ENCODE measurements around the gene OTC. TPM values are rescaled to one million over a fixed set of nuclear protein-coding genes. Genes with fewer than 3 reads are reported as not detected.

Gene OTC
- not detected for total RNA-seq
- long read RNA-seq, result 0 reads

GRCh38 chrX:38352362-38352761 is at the start of gene OTC:
Gene OTC, plus strand, starts transcription at chrX:38352604. Its CDS starts 93 bp downstream, at chrX:38352697.
- no peak for DNase-seq
- no peak for ATAC-seq (ENCODE audit: poor library complexity)
- intact Hi-C loops (cut with DNase I), result no loop called here

GRCh38 chrX:38304010-38304409 is 48.4 kb upstream of the OTC start:
- intact Hi-C loops (cut with DNase I), result no loop called here
- ATAC-seq (ENCODE audit: poor library complexity), result no peak
- no peak for DNase-seq

DNA sequence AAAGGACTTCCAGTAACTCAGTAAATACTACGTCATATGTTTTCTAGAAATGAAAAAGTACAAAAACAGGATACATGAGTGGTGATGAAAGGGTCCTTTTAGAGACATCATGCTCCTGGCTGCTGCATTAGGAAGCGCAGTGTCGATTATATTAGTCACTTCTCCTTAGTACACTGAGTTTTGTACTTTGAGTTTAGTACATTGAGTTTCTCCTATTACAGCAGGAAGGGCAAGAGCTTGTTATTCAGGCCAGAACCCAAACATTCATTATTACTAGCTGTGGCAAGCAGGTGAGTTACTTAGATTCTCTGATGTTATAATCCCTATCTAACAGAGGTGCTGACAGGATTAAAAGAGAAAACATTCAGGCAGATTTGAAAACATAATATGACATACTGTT is 46.4 kb upstream of the OTC start:
- DNase-seq, result no peak
- intact Hi-C loops (cut with DNase I), result no loop called here
- no peak for ATAC-seq (ENCODE audit: poor library complexity)

DNA sequence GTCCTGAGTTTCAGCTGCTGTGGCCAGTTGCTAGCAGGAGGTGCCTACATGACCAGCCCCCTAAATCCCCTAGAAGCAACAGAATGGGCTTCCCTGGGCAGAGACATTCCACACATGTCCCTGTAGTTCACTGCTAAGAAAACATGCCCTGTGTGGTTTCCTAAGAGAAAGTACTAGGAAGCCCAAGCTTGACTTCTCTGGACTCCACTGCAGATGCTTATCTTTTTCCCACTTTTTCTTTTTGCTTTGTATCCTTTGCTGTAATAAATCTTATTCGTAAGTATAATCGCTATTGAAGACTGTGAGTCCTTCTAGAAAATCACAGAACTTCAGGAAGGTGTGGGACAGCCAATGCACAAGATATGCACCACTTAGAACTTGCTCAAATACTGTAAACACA is 40.7 kb upstream of the OTC start:
- intact Hi-C loops (cut with DNase I), result no loop called here
- no peak for ATAC-seq (ENCODE audit: poor library complexity)
- DNase-seq, result no peak

DNA sequence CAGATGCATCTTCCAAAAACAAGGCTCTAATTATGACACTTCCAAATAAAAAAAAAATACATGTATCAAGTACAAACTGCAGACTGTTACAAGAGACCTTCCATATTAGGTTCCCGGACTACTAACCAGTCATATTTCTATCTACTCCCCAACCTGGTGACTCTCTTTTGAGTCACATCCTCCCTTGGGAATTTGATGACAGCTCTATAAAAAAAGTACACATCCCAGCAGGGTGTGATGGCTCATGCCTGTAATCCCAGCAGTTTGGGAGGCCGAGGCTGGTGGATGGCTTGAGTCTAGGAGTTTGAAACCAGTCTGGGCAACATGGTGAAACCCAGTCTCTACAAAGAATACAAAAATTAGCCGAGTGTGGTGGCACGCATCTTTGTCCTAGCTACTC is 40.0 kb upstream of the OTC start:
- intact Hi-C loops (cut with DNase I), result no loop called here
- DNase-seq (no peak), ATAC-seq (ENCODE audit: poor library complexity) (no peak)

DNA sequence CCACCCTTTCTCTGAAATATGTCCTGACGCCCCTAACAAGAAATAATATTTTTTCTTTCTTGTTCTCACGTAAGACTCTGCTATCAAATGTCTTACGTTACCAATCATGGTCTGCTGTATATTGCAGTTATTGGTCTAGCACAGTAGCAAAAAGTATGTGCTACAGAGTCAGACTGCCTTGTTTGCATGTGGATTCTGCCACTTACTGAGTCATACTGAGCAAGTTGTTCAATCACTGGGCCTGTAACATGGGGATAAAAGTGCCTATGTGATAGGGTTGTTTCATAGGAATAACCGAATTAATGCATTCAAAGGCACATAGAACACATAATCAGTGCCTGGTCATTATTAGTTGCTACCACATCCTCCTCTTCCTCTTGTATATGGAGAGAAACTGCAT is 39.2 kb upstream of the OTC start:
- DNase-seq (no peak), ATAC-seq (ENCODE audit: poor library complexity) (no peak)
- intact Hi-C loops (cut with DNase I), result no loop called here

DNA sequence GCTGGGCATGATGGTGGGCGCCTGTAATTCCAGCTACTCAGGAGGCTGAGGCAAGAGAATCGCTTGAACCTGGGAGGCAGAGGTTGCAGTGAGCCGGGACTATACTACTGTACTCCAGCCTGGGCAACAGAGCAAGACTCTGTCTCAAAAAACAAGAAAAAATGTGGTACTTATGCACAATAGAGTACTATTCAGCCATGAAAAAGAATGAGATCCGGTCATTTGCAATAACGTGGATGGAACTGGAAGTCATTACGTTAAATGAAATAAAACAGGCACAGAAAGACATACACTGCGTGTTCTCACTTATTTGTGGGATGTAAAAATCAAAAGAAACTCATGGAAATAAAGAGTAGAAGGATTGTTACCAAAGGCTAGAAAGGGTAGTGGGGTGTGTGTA is 37.2 kb upstream of the OTC start:
- ATAC-seq (ENCODE audit: poor library complexity) (no peak), DNase-seq (no peak)
- intact Hi-C loops (cut with DNase I), result no loop called here

GRCh38 chrX:38318196-38318595 is 34.2 kb upstream of the OTC start:
- DNase-seq, result no peak
- intact Hi-C loops (cut with DNase I), result no loop called here
- ATAC-seq (ENCODE audit: poor library complexity), result no peak

GRCh38 chrX:38318606-38319005 is 33.8 kb upstream of the OTC start:
- ATAC-seq (ENCODE audit: poor library complexity), result no peak
- intact Hi-C loops (cut with DNase I), result no loop called here

DNA sequence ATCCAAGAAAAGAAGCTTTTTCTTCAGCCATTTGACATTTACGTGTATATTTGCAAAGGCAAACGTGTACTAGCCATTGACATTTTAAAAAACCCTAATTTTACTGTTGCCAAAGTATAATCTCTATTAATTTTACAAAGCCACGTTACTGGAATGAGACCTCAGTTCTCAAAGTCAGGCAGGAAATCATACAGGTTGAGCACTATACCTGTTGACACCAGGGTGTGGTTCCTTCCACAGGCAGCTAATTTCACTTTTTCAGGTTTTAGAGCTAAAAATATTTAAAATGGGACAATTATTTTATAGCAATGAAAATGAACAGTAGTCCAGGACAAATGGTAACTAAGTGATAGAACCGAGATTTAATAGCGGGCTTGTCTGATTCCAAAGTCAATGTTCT is 31.6 kb upstream of the OTC start:
- no peak for DNase-seq
- intact Hi-C loops (cut with DNase I), result no loop called here
- ATAC-seq (ENCODE audit: poor library complexity), result no peak

More at GRCh38 chrX:38318606-38319005, 33.8 kb upstream of the OTC start:
- no peak for DNase-seq

GRCh38 chrX:38326086-38326485 is 26.3 kb upstream of the OTC start:
- DNase-seq, result no peak
- no peak for ATAC-seq (ENCODE audit: poor library complexity)
- intact Hi-C loops (cut with DNase I), result no loop called here

DNA sequence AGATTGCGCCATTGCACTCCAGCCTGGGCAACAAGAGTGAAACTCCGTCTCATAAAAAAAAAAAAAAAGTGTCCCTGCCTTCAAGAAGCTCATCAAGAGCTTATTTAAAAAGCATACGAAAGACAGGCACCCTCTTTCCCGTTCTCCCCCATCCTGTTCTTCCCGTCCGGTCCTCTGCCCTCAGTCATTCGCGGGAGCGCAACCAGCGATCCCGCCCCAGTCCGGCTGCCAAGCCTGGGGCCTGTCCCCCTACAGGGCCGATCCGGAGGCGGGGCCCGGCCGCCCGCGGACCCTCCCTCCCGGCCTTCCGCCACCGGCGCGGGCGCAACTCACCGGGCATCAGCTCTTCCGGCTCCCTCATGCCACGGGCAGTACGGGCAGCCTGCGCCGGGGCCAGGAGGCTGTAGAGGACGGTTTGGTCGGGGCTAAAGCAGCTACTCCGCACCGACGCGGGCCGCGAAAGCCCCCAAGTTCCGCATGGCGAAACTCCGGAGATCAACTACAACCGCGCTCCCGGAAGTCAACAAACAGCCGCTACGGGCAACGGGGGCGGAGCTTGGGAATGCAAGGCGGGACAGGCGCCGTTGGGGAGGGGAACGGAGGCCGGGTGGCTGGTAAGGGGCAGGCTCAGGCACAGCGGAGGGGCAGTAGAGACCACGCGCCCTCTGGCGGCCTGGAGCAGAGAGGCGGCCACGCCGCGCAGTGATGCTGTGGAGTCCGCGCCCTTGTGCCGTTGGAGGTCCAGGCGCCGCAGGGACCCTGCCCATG is 25.2 kb upstream of the OTC start, which contains the start of gene RPGR:
Gene RPGR (minus strand): TSS at position 503 of the 768 bp plus-strand sequence. CDS start 142 bp downstream, at position 361.
- ATAC-seq (ENCODE audit: poor library complexity), result peak; percentile 99
- intact Hi-C loops (cut with DNase I), result no loop called here
- peak; percentile 95 for DNase-seq

GRCh38 chrX:38327775-38328081 is 24.7 kb upstream of the OTC start:
- DNase-seq, result no peak
- no peak for ATAC-seq (ENCODE audit: poor library complexity)
- intact Hi-C loops (cut with DNase I), result no loop called here

GRCh38 chrX:38332505-38332904 is 19.9 kb upstream of the OTC start:
- intact Hi-C loops (cut with DNase I), result no loop called here
- DNase-seq (no peak), ATAC-seq (ENCODE audit: poor library complexity) (no peak)

- DNase-seq, result no peak
- intact Hi-C loops (cut with DNase I), result no loop called here
- no peak for ATAC-seq (ENCODE audit: poor library complexity)
Measured at GRCh38 chrX:38335382-38335781, 17.0 kb upstream of the OTC start.

DNA sequence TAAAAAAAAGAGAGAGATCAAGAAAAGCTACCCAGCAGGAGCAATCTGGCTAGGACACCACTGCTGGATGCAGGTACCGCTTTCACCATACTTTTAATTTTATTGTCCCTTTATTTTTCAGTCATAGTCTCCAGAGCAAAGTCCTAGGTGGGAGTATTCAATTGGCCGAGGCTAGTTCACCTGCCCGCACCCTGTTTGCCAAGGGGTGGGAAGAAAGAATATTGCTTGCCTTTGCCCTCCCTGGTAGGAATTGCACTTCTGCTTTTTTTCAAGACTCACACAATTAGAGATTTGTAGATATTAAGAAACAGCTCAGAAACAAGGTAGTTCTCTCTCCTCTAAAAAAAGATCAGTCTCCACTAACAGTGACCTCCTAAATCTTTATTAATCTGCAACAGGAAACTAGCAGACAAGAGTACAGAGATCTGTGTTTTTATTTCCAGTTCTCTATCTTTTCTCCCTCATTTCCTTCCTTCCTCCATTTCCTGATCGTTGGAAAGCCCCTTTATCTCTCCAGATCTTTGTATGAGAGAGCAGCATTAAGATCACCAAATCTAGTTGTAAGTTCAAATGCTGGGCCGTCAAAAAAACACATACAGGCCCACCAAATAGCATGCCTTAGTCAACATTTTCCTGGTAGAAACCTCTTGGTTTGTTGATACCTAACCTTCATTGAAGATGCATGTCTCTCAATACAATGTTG is 15.7 kb upstream of the OTC start:
- ATAC-seq (ENCODE audit: poor library complexity), result no peak
- intact Hi-C loops (cut with DNase I), result no loop called here

GRCh38 chrX:38341442-38341841 is 11.0 kb upstream of the OTC start:
- DNase-seq (no peak), ATAC-seq (ENCODE audit: poor library complexity) (no peak)
- intact Hi-C loops (cut with DNase I), result no loop called here

More for the DNA sequence above, 15.7 kb upstream of the OTC start:
- no peak for DNase-seq

GRCh38 chrX:38342853-38343778 is 9.3 kb upstream of the OTC start:
- intact Hi-C loops (cut with DNase I), result no loop called here
- DNase-seq (no peak), ATAC-seq (ENCODE audit: poor library complexity) (no peak)

- intact Hi-C loops (cut with DNase I), result no loop called here
- DNase-seq (no peak), ATAC-seq (ENCODE audit: poor library complexity) (no peak)
Measured at GRCh38 chrX:38346150-38346549, 6.3 kb upstream of the OTC start.

All from Right ventricle myocardium superior (tissue), 1 donor.